Activated T-cell treated with anti-CD3 and anti-CD28 coated beads for 4 hours (primary cell): ENCODE measurements around the gene RRP12.

ENCODE experiments used
- DNase-seq: peaks from one replicate; pipeline ENCODE4 v3.0.0-alpha.2; 2020

RRP12 gene

GRCh38 chr10:97307866-97308780 is 93.0 kb downstream of the RRP12 start:
- DNase-seq: no peak

GRCh38 chr10:97307441-97307840 is 93.7 kb downstream of the RRP12 start:
- no peak for DNase-seq
